GM18526 (cell line): ENCODE data around the gene STK17B.

Source experiments
- POLR2A ChIP-seq: IDR thresholded peaks from 3 replicates; pipeline ENCODE4 v1.6.1; 2011; ENCODE audit not compliant: insufficient read length; ENCODE audit errors: extremely low read depth

Gene STK17B

DNA sequence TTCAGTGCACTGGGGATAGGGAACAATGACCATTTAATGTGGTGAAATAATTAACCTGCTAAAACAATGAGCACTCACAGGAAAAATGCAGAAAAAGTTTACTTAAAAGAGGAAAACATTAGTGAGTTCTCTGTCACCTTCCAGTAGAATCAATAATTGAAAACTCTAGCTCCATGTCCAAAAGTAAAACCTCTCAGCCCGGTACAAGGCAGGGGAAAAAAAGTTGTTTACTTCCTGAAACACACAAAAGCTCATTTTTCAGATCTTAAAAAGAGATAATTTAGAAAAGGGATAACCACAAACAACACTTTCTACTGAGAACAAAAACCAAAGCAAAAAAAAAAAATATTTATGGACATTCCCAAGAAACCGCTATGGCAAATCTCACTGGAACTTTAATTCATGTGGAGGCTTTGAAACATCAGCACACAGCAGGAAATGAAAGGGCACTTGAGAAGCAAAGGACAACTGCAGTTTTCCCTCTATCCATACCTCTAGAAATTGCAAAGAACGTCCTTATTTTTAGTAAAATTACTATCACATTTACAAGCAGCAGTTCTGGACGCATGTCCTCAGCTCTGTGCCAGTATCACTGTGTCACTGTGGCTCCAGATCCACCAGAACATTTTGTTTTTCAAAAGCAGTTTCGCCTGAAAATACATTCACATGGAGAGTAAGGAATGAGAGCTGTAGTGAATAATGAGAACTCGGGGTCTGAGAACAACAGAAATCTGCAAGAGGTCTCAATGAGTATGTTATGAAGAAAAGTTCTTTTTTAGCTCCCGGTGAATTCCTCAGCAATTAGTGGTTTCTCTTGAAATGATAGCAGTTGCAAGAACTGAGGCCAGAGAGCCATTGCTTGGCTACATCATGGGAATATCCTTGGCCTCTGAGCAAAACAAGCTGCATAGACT lies 58.1 kb downstream of the STK17B start:
- TF ChIP-seq POLR2A: no peak

DNA sequence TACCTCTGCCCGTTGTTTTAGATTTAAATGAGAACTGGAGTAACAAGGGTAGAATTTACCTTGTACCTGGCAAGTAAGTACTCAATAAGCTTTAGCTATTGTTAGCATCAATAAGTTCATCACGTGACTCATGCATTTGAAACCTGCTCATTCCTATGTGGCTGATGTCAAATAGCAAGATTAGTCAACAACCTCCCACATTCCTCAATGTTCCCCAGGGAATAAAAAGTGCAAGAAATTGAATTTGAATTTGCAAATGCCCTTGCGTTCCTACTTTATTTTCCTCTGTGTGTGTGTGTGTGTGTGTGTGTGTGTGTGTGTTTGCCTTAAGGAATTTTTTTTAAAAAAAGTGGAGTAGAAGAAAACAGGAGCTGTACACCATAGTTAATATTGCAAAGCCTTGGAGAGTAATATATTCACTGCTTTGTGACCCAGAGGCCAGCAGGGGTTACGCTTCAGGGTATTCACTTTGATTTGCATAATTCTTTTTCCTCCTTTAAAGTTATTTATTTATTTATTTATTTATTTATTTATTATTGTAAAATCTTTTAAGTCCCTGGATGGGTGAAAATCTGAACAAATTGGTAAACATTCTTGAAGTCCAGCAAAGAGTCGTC lies 58.9 kb downstream of the STK17B start:
- TF ChIP-seq POLR2A: no peak

DNA sequence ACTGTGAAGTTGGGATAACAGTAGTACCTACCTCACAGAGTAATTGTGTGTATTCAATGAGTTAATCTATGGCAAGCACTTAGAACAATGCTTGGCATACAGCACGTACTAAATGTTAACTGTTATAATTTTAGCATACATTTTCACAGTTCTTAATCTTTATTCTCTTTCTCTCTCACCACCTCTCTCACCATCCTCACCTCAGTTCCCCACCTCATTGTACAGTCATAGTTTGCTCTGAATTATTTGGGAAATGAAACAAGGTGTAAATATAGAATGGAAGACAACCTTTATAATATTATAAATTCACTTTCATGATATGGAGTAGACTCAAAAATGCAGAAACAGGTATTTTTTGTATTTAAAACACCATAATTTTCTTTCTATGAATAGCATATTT lies 62.8 kb downstream of the STK17B start:
- no peak for TF ChIP-seq POLR2A

DNA sequence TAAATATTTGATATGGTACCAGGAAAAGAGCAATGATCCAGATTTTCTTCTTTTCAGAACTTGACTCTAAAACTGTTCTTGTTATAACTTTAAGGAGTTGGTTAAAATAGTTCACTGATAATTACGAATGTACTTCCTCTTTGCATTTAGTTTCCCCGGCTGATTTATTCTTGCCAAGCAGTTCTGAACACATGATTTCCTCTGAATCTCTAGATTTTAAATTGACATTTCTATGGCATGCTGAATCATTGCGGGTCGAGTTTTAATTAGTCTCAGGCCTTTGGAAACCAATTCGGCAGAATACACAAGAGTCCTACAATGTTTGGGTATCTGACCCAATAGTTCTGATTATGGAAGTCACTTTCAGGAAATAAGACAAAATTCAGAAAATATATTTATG lies 65.4 kb downstream of the STK17B start:
- TF ChIP-seq POLR2A: no peak

DNA sequence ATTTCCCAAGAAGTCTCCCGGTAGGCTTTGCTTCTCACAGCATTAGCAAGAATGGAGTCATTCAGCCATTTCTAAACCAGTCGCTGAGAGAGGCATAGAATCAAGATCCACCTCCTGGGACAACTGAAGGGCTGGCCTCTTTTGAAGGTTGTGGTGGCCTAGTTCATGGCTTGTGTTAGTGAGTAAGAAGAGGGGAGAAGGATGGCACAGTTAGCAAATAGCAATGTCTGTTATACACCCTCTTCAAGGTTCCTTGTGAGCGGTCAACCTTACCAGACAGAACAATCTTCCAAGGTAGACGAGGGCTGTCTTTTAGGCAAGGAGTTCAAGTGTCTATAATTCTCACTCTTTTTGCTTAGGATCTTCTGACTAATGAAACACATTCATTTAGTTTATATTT lies 67.3 kb downstream of the STK17B start:
- TF ChIP-seq POLR2A: no peak

DNA sequence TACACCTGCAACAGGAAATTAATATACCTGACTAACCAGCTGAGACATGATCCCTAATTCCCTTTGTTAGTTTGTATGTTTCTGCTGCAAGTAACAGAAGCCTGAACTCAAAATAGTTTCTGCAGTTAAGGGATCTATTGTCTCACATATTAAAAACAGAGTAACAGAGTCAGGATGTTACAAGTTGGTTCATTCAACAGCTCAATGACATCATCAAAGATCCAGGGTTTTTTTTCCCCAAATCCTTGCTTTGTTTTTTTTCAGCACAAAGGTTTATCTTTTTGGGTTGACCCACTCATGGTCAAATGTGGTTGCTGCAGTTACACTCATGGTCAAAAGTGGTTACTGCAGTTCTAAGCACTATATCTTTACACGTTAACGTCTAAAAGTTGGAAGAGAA lies 67.8 kb downstream of the STK17B start:
- no peak for TF ChIP-seq POLR2A

DNA sequence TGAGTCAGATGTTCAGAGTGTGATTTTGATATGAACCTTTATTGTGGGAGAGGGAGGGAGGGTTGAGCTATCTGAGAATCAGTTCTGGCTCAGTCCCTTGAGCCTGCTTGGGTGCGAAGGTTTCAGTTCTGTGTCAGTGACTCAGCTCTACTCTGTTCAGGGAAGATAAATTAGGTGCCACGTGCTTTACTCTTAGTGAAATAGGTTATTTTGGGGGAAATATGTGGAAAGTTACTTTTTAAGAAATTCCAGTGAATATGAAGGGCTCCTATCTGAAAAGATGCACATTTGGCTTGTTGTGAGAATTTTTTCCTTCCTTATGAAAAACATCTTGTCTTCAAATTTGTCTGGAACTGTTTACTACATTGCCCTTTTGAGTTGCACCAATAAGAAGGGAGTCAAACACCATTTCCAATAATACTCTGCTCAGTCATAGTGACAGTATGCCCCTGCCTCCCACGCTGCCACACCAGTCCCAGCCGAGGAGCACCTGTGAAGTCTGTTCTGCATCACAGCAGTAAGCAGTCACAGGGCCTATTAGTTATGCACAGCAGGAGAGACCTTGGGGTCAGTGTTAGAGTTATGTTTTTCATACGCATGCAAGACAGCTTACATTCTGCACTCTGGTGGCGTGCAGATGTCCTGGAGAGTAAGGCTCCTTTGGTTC lies 69.9 kb downstream of the STK17B start:
- TF ChIP-seq POLR2A: no peak

DNA sequence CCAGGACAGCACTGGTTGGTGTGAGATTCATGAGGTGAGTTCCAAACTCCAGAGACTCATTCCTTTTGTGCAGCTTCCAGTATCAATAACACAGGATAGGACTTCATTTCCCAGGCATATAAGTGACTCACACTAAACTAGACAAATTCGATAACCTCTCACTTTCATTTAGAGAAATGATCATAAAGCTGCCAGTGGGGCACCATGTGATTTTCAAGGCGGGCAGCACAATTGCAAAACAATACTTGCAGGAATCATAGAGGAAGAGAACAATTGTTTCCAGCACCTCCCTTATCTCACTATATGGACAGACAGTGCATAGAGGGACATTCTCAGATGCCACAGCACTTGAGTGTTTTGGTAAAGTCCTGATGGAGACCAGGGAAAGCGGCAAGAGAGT lies 71.5 kb downstream of the STK17B start:
- no peak for TF ChIP-seq POLR2A

DNA sequence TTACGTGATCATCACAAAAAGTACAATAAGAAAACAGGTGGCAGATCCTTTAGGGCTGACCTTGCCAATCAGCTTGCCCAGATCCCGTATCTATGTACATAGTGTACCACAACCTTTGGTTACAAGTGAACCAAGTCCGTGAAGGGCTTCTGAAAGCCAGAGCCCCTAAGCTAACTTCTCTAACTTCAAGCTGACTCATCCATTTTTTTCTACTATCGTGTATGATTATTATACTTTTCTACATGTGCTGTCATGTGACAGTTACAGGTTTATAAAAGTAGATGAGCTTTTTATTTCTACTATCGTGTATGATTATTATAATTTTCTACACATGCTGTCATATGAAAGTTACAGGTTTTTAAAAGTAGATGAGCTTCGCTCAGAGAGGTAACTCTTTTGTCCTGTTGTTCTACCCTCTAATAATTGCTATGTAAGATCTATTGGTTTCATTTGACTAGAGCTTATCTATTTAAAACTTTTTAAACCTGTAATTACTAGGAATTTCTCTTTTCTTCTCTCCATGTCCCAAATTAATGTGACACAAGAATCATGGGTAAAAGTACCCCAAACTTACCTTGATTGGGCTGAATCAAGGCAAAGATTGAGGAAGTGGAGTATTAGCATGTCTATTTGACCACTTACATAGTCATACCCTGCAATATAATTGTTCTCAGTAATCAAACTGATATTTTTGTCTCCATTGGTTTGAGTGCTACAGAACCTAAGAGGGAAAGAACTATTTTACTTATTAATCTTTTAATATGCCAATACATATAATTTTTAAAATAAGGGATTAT lies 73.3 kb downstream of the STK17B start:
- TF ChIP-seq POLR2A: no peak

DNA sequence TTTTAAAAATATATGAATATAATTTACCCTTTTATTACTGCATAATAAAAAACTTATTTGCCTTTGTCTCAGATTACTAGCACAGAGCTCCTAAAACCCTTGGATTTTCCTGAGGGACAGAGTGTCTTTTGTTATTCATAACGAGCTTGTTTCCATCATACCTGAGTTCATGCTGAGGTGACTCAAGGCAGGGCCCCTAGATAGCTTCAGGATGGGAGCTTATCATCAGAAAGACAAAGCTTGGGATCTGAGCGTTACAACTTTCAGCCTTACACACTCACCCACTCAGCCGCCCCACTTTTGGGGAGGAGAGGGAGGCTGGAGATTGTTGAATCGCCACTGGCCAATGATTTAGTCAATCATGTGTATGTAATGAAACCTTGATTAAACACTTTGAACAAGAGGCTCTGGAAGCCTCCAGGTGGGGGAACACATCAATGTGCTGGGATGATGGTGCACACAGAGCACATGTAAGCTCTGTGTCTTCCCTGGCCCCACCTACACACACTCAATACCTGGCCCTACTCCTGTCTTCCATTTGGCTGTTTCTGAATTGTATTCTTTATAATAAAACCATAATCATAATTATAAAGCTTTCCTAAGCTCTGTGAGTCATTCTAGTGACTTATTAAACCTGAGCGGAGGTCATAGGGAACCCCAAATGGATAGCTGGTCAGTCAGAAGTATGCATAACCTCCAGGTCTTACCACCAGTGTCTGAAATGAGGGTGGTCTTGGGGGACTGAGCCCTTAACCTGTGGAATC lies 74.2 kb downstream of the STK17B start:
- no peak for TF ChIP-seq POLR2A

DNA sequence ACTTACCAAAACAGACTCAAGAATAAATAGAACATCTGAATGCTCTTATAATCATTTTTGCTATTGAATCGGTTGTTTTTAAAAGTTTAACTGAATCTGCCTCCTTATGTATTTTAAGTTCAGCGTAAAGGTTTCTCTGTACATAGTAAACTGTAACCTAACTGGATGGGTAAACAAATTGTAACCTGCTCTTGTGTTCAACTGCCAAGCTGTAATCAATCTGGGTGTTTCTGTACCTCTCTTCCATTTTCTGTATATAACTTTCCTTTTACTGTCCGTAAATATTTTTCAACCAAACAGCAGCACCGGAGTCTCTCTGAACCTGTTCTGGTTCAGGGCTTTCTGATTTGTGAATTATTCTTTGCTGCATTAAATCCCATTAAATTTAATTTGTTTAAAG lies 75.1 kb downstream of the STK17B start:
- TF ChIP-seq POLR2A: no peak

DNA sequence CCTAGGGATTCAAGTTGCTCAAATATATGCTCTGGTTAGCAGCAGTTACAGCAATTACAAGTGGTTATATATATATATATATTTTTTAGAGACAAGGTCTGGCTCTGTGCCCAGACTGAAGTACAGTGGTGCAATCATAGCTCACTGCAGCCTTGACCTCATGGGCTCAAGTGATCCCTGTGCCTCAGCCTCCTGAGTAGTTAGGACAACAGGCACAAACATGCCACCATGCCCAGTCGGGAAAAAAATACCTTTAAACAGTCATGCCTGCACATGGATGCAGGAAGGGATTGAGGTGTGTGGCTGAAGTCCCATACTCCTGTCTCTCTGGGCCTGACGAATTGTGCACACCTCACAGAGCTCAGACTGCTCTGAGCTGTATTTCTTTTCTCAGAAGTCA lies 83.2 kb downstream of the STK17B start:
- TF ChIP-seq POLR2A: no peak

DNA sequence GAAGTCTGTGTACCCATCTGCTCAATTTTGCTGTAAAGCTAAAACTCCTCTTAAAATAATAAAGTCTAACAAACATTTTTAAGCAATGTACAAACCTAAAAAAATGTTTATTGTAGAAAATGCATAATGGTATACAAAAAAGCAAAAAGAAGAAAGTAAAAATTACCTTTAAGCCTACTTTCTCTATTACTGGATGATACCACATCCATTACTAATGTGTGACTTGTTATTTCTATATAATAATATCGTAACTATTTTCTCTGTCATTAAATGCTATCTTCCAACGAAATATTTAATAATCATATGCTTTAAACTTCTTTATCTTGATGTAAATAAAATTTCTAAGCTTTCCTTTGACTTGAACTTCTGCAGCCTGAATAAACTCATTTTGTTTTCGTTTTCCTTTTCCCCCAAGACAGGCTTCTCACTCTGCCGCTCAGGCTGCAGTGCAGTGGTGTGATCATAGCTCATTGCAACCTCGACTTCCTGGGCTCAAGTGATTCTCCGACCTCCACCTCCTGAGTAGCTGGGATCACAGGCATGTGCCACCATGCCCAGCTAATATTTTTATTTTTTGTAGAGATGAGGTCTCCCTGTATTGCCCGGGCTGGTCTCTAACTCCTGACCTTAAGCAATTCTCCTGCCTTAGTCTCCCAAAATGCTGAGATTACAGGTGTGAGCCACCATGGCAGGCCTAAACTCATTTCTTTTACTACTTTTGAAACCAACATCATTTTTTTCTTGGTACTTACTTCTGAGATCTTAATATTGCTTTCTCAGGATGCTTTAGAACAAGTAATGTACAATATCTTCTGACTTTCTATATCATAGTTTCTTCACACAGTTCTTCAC lies 84.6 kb downstream of the STK17B start:
- no peak for TF ChIP-seq POLR2A

DNA sequence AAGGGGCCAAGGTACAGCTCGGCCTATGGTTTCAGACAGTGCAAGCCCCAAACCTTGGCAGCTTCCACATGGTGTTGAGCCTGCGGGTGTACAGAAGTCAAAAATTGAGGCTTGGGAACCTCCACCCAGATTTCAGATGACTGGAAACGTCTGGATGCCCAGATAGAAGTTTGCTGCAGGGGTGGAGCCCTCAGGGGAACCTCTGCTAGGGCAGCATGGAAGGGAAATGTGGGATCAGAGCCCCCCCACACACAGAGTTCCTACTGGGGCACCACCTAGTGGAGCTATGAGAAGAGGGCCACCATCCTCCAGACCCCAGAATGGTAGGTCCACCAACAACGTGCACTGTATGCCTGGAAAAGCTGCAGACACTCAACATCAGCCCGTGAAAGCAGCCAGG lies 87.8 kb downstream of the STK17B start:
- TF ChIP-seq POLR2A: no peak
